HCT116 (cell line): ENCODE data around the gene EPS8.

Experiments used
- CTCF ChIP-seq, 3 experiments: fragments of 200-600 bp in 1 of 3; sonication (generic) in 1 of 3; IDR thresholded peaks in 2 of 3; conservative IDR thresholded peaks in 1 of 3; 2 replicates each; pipeline ENCODE4 v1.5.1; 2012 to 2017; ENCODE audit warnings: low read depth in 2 of 3, low read length in 2 of 3, antibody characterized with exemption in 1 of 3, borderline replicate concordance in 1 of 3, control low read depth in 1 of 3, mild to moderate bottlenecking in 1 of 3, mixed read lengths in 1 of 3, mixed run types in 1 of 3, moderate library complexity in 1 of 3; ENCODE audit not compliant: insufficient read depth in 1 of 3
- ELF1 ChIP-seq: IDR thresholded peaks from 2 replicates; pipeline ENCODE4 v1.6.1; 2012; ENCODE audit warnings: low read depth, borderline replicate concordance
- EZH2 ChIP-seq: fragments of 200-600 bp; sonication (generic); IDR thresholded peaks from 2 replicates; pipeline ENCODE4 v1.6.1; 2017; ENCODE audit warnings: antibody characterized with exemption, mixed run types
- EZH2phosphoT487 ChIP-seq: fragments of 200-600 bp; IDR thresholded peaks from 2 replicates; pipeline ENCODE4 v1.6.1; 2018; ENCODE audit warnings: antibody characterized with exemption, borderline replicate concordance
- FOSL1 ChIP-seq: IDR thresholded peaks from 2 replicates; pipeline ENCODE4 v1.6.1; 2012; ENCODE audit warnings: low read depth
- POLR2A ChIP-seq: IDR thresholded peaks from 2 replicates; pipeline ENCODE4 v1.7.0; 2011; ENCODE audit warnings: borderline replicate concordance; ENCODE audit not compliant: insufficient read depth, insufficient read length; ENCODE audit errors: extremely low read depth
- POLR2AphosphoS5 ChIP-seq: IDR thresholded peaks from 2 replicates; pipeline ENCODE4 v1.6.1; 2011; ENCODE audit warnings: mild to moderate bottlenecking, low read depth, low read length, moderate library complexity
- RAD21 ChIP-seq: IDR thresholded peaks from 2 replicates; pipeline ENCODE4 v1.6.1; 2012; ENCODE audit warnings: low read depth, mild to moderate bottlenecking
- SIN3A ChIP-seq: IDR thresholded peaks from 2 replicates; pipeline ENCODE4 v1.6.1; 2012; ENCODE audit warnings: low read depth
- TCF7L2 ChIP-seq: IDR thresholded peaks from 2 replicates; pipeline ENCODE4 v1.7.0; 2011; ENCODE audit warnings: borderline replicate concordance, inconsistent platforms; ENCODE audit not compliant: insufficient read depth, insufficient read length; ENCODE audit errors: extremely low read depth
- ZNF274 ChIP-seq: fragments of 200-500 bp; sonication (Bioruptor generic); IDR thresholded peaks from 2 replicates; pipeline ENCODE4 v1.6.1; 2014; ENCODE audit warnings: mild to moderate bottlenecking, low read depth, low read length, inconsistent platforms
- TF ChIP-seq, protein P1 (sequence below): IDR thresholded peaks from 2 replicates; pipeline ENCODE4 v1.6.1; 2011; ENCODE audit warnings: mild to moderate bottlenecking, low read length, moderate library complexity; ENCODE audit not compliant: insufficient replicate concordance; ENCODE audit errors: extremely low read depth
- TF ChIP-seq, protein P2 (sequence below): IDR thresholded peaks from 2 replicates; pipeline ENCODE4 v1.6.1; 2012

DNA sequence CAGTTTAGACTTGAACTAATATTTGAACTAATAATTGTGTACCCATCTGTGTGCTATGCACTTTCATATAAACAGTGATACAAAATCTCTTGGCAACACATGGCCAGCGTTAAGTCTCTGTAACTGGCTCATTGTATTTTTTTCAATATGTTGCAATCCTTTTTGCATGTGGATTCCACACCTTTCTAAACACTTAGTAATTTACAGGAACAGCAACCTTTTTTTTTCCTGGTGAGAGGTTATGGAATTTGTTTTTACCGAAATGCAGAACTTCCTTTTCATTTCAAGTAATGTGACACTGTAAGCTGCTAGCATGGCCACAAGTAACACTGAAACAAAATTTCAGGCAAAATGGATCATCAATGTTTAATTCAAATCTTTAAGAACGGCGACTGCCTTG, 45.4 kb upstream of the EPS8 start:
- TF ChIP-seq POLR2A (no peak), CTCF (IDR thresholded peaks at IDR 0.05 in 2 of 3, conservative IDR thresholded peaks at IDR 0.05 in 1 of 3; ENCODE audit: borderline replicate concordance in 1 of 3, insufficient read depth in 1 of 3, low read depth in 2 of 3, low read length in 2 of 3) (no peak), EZH2 (no peak), ZNF274 (no peak), TCF7L2 (no peak), RAD21 (no peak), SIN3A (no peak), POLR2AphosphoS5 (no peak), FOSL1 (no peak), EZH2phosphoT487 (no peak), ELF1 (no peak)
- TF ChIP-seq, protein P1, sequence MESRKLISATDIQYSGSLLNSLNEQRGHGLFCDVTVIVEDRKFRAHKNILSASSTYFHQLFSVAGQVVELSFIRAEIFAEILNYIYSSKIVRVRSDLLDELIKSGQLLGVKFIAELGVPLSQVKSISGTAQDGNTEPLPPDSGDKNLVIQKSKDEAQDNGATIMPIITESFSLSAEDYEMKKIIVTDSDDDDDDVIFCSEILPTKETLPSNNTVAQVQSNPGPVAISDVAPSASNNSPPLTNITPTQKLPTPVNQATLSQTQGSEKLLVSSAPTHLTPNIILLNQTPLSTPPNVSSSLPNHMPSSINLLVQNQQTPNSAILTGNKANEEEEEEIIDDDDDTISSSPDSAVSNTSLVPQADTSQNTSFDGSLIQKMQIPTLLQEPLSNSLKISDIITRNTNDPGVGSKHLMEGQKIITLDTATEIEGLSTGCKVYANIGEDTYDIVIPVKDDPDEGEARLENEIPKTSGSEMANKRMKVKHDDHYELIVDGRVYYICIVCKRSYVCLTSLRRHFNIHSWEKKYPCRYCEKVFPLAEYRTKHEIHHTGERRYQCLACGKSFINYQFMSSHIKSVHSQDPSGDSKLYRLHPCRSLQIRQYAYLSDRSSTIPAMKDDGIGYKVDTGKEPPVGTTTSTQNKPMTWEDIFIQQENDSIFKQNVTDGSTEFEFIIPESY = no peak
- TF ChIP-seq, protein P2, sequence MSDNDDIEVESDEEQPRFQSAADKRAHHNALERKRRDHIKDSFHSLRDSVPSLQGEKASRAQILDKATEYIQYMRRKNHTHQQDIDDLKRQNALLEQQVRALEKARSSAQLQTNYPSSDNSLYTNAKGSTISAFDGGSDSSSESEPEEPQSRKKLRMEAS = no peak
